GM20000 (cell line): ENCODE data around the gene TMEM92.

Experiments
- DNase-seq: peaks from one replicate; pipeline ENCODE4 v3.0.0; 2012; ENCODE audit warnings: low spot score
- CTCF ChIP-seq: IDR thresholded peaks from 2 replicates; pipeline ENCODE4 v1.5.1; 2012; ENCODE audit warnings: mild to moderate bottlenecking, control low read depth; ENCODE audit errors: extremely low read depth, missing control alignments

TMEM92 gene

GRCh38 chr17:50289278-50289677, 15.0 kb downstream of the TMEM92 start:
- DNase-seq: no peak
- TF ChIP-seq CTCF: no peak

- no peak for DNase-seq
Measured at GRCh38 chr17:50289991-50290702, 15.9 kb downstream of the TMEM92 start.

GRCh38 chr17:50290933-50291332, 16.7 kb downstream of the TMEM92 start:
- TF ChIP-seq CTCF: no peak
- no peak for DNase-seq

More at GRCh38 chr17:50289991-50290702, 15.9 kb downstream of the TMEM92 start:
- no peak for TF ChIP-seq CTCF

GRCh38 chr17:50292465-50292864, 18.2 kb downstream of the TMEM92 start:
- no peak for TF ChIP-seq CTCF
- DNase-seq: no peak

GRCh38 chr17:50295021-50295420, 20.8 kb downstream of the TMEM92 start:
- no peak for TF ChIP-seq CTCF
- no peak for DNase-seq

- TF ChIP-seq CTCF: peak; percentile 90
- peak; percentile 80 for DNase-seq
Measured at GRCh38 chr17:50297407-50297865, 23.2 kb downstream of the TMEM92 start.

GRCh38 chr17:50298018-50298417, 23.8 kb downstream of the TMEM92 start:
- TF ChIP-seq CTCF: no peak
- DNase-seq: no peak
